ENCODE results near the gene GPR150. TPM values are rescaled to one million over a fixed set of nuclear protein-coding genes. Genes with fewer than 3 reads are reported as not detected.
A peak's percentile ranks its signal among the peaks of the same experiment; 100 is the strongest.

GPR150 gene
- polyA plus RNA-seq, 1 of the 3 experiments (the other 2 are of a cell fraction), result 0.07 TPM

- H3K9ac ChIP-seq, result no peak overlapping the region
- no peak overlapping the region for H2AFZ ChIP-seq (ENCODE audit: low read depth)
- no peak overlapping the region for H3K4me2 ChIP-seq
- H3K79me2 ChIP-seq (ENCODE audit: insufficient read depth), result no peaks in the 10 kb centered on the region
- no peaks in the 10 kb centered on the region for H3K9me3 ChIP-seq
- DNase-seq, result no peak
- ChIA-PET POLR2A (no interaction called here), CTCF (no interaction called here)
- H4K20me1 ChIP-seq (ENCODE audit: insufficient read depth), result no peaks in the 10 kb centered on the region
- no peak overlapping the region for H3K4me3 ChIP-seq (ENCODE audit: low read depth in 2 of 2, low read length in 1 of 2)
- H3K9me2 ChIP-seq, result no peaks in the 10 kb centered on the region
- H3K36me3 ChIP-seq (replicated peaks in 1 of 2; ENCODE audit: control insufficient read depth in 1 of 2, insufficient read depth in 2 of 2, low read length in 1 of 2), result no peaks in the 10 kb centered on the region
- no peaks in the 10 kb centered on the region for H3K27me3 ChIP-seq (ENCODE audit: insufficient read depth)
- H3K27ac ChIP-seq (ENCODE audit: low read depth in 2 of 2, low read length in 1 of 2), result peak overlapping the region in 1 of 2 experiments; percentile 56; a peak in 2 of 4 replicates
- TF ChIP-seq RAD21 (IDR thresholded peaks at IDR 0.05; ENCODE audit: low read length), result no peak
- no peak for TF ChIP-seq ELF1 (IDR thresholded peaks at IDR 0.05)
- no peak for TF ChIP-seq SMC3 (IDR thresholded peaks at IDR 0.05; ENCODE audit: low read depth, low read length)
- TF ChIP-seq EP300 (IDR thresholded peaks at IDR 0.05; ENCODE audit: borderline replicate concordance in 1 of 2, low read depth in 1 of 2, low read length in 1 of 2), result no peak
- TF ChIP-seq JUND (IDR thresholded peaks at IDR 0.05), result no peak
- no peak for TF ChIP-seq ZBTB33 (IDR thresholded peaks at IDR 0.05; ENCODE audit: borderline replicate concordance, low read depth)
- no peak for TF ChIP-seq PBX3 (IDR thresholded peaks at IDR 0.05)
- TF ChIP-seq TAF1 (IDR thresholded peaks at IDR 0.05; ENCODE audit: borderline replicate concordance, low read depth, low read length), result no peak
- no peak for TF ChIP-seq CTCF (IDR thresholded peaks at IDR 0.05)
- no peak for TF ChIP-seq POLR2AphosphoS5 (IDR thresholded peaks at IDR 0.05; ENCODE audit: low read depth, low read length)
- TF ChIP-seq RCOR1 (IDR thresholded peaks at IDR 0.05; ENCODE audit: low read length), result no peak
- no peak for TF ChIP-seq RFX5 (IDR thresholded peaks at IDR 0.05; ENCODE audit: low read length)
- TF ChIP-seq REST (IDR thresholded peaks at IDR 0.05; ENCODE audit: low read depth, low read length), result no peak
- TF ChIP-seq IRF3 (IDR thresholded peaks at IDR 0.05; ENCODE audit: low read depth, low read length), result no peak
- no peak for TF ChIP-seq TCF12 (IDR thresholded peaks at IDR 0.05)
- TF ChIP-seq TEAD4 (IDR thresholded peaks at IDR 0.05; ENCODE audit: borderline replicate concordance, insufficient read depth), result no peak
- TF ChIP-seq MXI1 (IDR thresholded peaks at IDR 0.05; ENCODE audit: low read depth, low read length), result no peak
- no peak for TF ChIP-seq CHD2 (IDR thresholded peaks at IDR 0.05; ENCODE audit: low read length, partially characterized antibody)
- no peak for TF ChIP-seq SIN3A (IDR thresholded peaks at IDR 0.05; ENCODE audit: borderline replicate concordance, low read depth, low read length)
- TF ChIP-seq EZH2phosphoT487 (IDR thresholded peaks at IDR 0.05; ENCODE audit: borderline replicate concordance, low read depth), result no peak
- peaks cover 0 to 15% of the 10 kb centered on the region in 2 experiments; a peak in 1 of 4 replicates for H3K4me1 ChIP-seq (ENCODE audit: control insufficient read depth in 1 of 2, insufficient read depth in 2 of 2, low read depth in 1 of 2, low read length in 1 of 2)
- WGBS (ENCODE audit: low lambda C conversion rate), result 100% methylated on average over 1 of the region's 1 CpG
- peaks cover 8% of the 10 kb centered on the region for H3F3A ChIP-seq (replicated peaks; ENCODE audit: insufficient read depth)
Measured at GRCh38 chr5:95590880-95591279, 29.0 kb upstream of the GPR150 start.
